ENCODE results near the gene STK33. TPM values are rescaled to one million over a fixed set of nuclear protein-coding genes. Genes with fewer than 3 reads are reported as not detected.

STK33 gene
- total RNA-seq, 2 donors from 2014 or later: 15.6 to 23.1 TPM

- ATAC-seq (no peak), DNase-seq (no peak)
- intact Hi-C loops (cut with DNase I): loop anchor here in 1 of 2 donors (5.0 to 10.0 kb wide), 2 partner anchors 230 to 337 kb away; no protein-coding TSS in a partner anchor
Measured at GRCh38 chr11:8564526-8564925, 29.5 kb downstream of the STK33 start.

- intact Hi-C loops (cut with DNase I): loop anchor here in 1 of 2 donors (5.0 to 10.0 kb wide), 2 partner anchors 227 to 334 kb away; no protein-coding TSS in a partner anchor
- DNase-seq: no peak
- no peak for ATAC-seq
Measured at GRCh38 chr11:8561461-8561860, 32.6 kb downstream of the STK33 start.

GRCh38 chr11:8558436-8558835, 35.6 kb downstream of the STK33 start:
- intact Hi-C loops (cut with DNase I): no loop called here
- ATAC-seq (no peak), DNase-seq (no peak)

- ATAC-seq (no peak), DNase-seq (no peak)
- intact Hi-C loops (cut with DNase I): no loop called here
Measured at GRCh38 chr11:8545698-8546366, 48.2 kb downstream of the STK33 start.

- intact Hi-C loops (cut with DNase I): no loop called here
- no peak for ATAC-seq
Measured at GRCh38 chr11:8544807-8545206, 49.2 kb downstream of the STK33 start.

GRCh38 chr11:8543278-8543677, 50.8 kb downstream of the STK33 start:
- intact Hi-C loops (cut with DNase I): no loop called here
- DNase-seq (no peak), ATAC-seq (no peak)

More at GRCh38 chr11:8544807-8545206, 49.2 kb downstream of the STK33 start:
- DNase-seq: no peak

- DNase-seq (no peak), ATAC-seq (no peak)
- intact Hi-C loops (cut with DNase I): no loop called here
Measured at GRCh38 chr11:8541448-8541847, 52.6 kb downstream of the STK33 start.

- intact Hi-C loops (cut with DNase I): no loop called here
- no peak for DNase-seq
- no peak for ATAC-seq
Measured at GRCh38 chr11:8533332-8533731, 60.7 kb downstream of the STK33 start.

GRCh38 chr11:8532475-8532874, 61.6 kb downstream of the STK33 start:
- DNase-seq: no peak
- ATAC-seq: no peak
- intact Hi-C loops (cut with DNase I): no loop called here

GRCh38 chr11:8531982-8532381, 62.0 kb downstream of the STK33 start:
- ATAC-seq (no peak), DNase-seq (no peak)
- intact Hi-C loops (cut with DNase I): no loop called here

GRCh38 chr11:8531312-8531711, 62.7 kb downstream of the STK33 start:
- peak; percentile 30 for DNase-seq
- intact Hi-C loops (cut with DNase I): no loop called here

GRCh38 chr11:8527939-8528338, 66.1 kb downstream of the STK33 start:
- DNase-seq (no peak), ATAC-seq (no peak)
- intact Hi-C loops (cut with DNase I): no loop called here

More at GRCh38 chr11:8531312-8531711, 62.7 kb downstream of the STK33 start:
- ATAC-seq: peak; percentile 93 to 95

GRCh38 chr11:8523396-8523795, 70.6 kb downstream of the STK33 start:
- DNase-seq (no peak), ATAC-seq (no peak)
- intact Hi-C loops (cut with DNase I): no loop called here

GRCh38 chr11:8512547-8512946, 81.5 kb downstream of the STK33 start:
- DNase-seq: no peak
- intact Hi-C loops (cut with DNase I): no loop called here
- ATAC-seq: no peak

- intact Hi-C loops (cut with DNase I): no loop called here
- DNase-seq: no peak
- ATAC-seq: no peak
Measured at GRCh38 chr11:8503910-8504364, 90.1 kb downstream of the STK33 start.

- intact Hi-C loops (cut with DNase I): no loop called here
- no peak for DNase-seq
- no peak for ATAC-seq
Measured at GRCh38 chr11:8501836-8502235, 92.2 kb downstream of the STK33 start.

- no peak for ATAC-seq
- no peak for DNase-seq
- intact Hi-C loops (cut with DNase I): no loop called here
Measured at GRCh38 chr11:8488395-8488794, 105.6 kb downstream of the STK33 start.

- ATAC-seq: no peak
- intact Hi-C loops (cut with DNase I): no loop called here
- no peak for DNase-seq
Measured at GRCh38 chr11:8487261-8487660, 106.8 kb downstream of the STK33 start.

GRCh38 chr11:8484251-8484650, 109.8 kb downstream of the STK33 start:
- no peak for DNase-seq
- intact Hi-C loops (cut with DNase I): no loop called here
- ATAC-seq: no peak

GRCh38 chr11:8480858-8481257, 113.2 kb downstream of the STK33 start:
- intact Hi-C loops (cut with DNase I): no loop called here
- DNase-seq: no peak
- no peak for ATAC-seq

GRCh38 chr11:8477680-8478079, 116.3 kb downstream of the STK33 start:
- no peak for DNase-seq
- intact Hi-C loops (cut with DNase I): no loop called here
- ATAC-seq: no peak
